IMR-90 (cell line): ENCODE measurements around the gene ZSWIM3. TPM values are rescaled to one million over a fixed set of nuclear protein-coding genes. Genes with fewer than 3 reads are reported as not detected.

Experiments used
- ATAC-seq: fragments of 200-7000 bp; cut with Tn5 transposase; 2 replicates; pipeline ENCODE4 v1.9.1; 2020; ENCODE audit warnings: low read depth, mild to moderate bottlenecking, moderate library complexity
- BruUV-seq: library from RNA; stranded (reverse); fragments of 400-500 nt; replicated peaks from 2 replicates; lab custom pipeline; 2021; lab: Mats Ljungman, UMichigan
- CTCF ChIA-PET: fragments of 300-600 bp; formaldehyde crosslinking; extraction: SDS; loops from one replicate; lab custom pipeline; 2021; ENCODE audit warnings: antibody characterized with exemption; lab: Yijun Ruan, JAX
- POLR2A ChIA-PET: fragments of 300-600 bp; sonication (Branson Sonifier 250); formaldehyde crosslinking; loops from one replicate; lab custom pipeline; 2022; ENCODE audit warnings: antibody characterized with exemption; ENCODE audit not compliant: unreplicated experiment; lab: Charles Lee
- DNase-seq: peaks from one replicate; pipeline ENCODE4 v3.0.0; 2013
- H2AFZ ChIP-seq: replicated peaks from 2 replicates; pipeline ENCODE3; 2013; ENCODE audit warnings: low read length, mild to moderate bottlenecking; ENCODE audit not compliant: poor library complexity
- H2AK5ac ChIP-seq: 2 replicates; pipeline ENCODE4 v1.6.1; 2013; ENCODE audit warnings: low read depth, low read length, inconsistent platforms
- H2AK9ac ChIP-seq: replicated peaks from 2 replicates; pipeline ENCODE3; 2013; ENCODE audit warnings: mild to moderate bottlenecking, low read depth, low read length, moderate library complexity; ENCODE audit not compliant: poor library complexity
- H2BK120ac ChIP-seq: 2 replicates; pipeline ENCODE4 v1.6.1; 2013; ENCODE audit warnings: low read depth, low read length, inconsistent platforms
- H2BK15ac ChIP-seq: 3 replicates; pipeline ENCODE4 v1.6.1; 2013; ENCODE audit warnings: low read depth, low read length, inconsistent platforms
- H2BK20ac ChIP-seq: 2 replicates; pipeline ENCODE4 v1.6.1; 2013; ENCODE audit warnings: low read depth, mild to moderate bottlenecking, inconsistent platforms, low read length, moderate library complexity
- H2BK5ac ChIP-seq: 2 replicates; pipeline ENCODE4 v1.6.1; 2013; ENCODE audit warnings: mild to moderate bottlenecking, low read depth, low read length, inconsistent platforms; ENCODE audit not compliant: poor library complexity, severe bottlenecking
- H3K14ac ChIP-seq: replicated peaks from 2 replicates; pipeline ENCODE4 v1.6.1; 2013; ENCODE audit warnings: low read depth, low read length, inconsistent platforms
- H3K18ac ChIP-seq: 2 replicates; pipeline ENCODE4 v1.6.1; 2013; ENCODE audit warnings: low read depth, low read length, control low read depth
- H3K23ac ChIP-seq: 2 replicates; pipeline ENCODE4 v1.6.1; 2013; ENCODE audit warnings: low read depth, low read length, inconsistent platforms
- H3K27ac ChIP-seq: 2 replicates; pipeline ENCODE4 v1.5.1; 2013; ENCODE audit warnings: mild to moderate bottlenecking, control low read depth, low read length; ENCODE audit not compliant: insufficient read depth
- H3K27me3 ChIP-seq: 2 replicates; pipeline ENCODE4 v1.6.1; 2013; ENCODE audit warnings: low read length; ENCODE audit not compliant: control insufficient read depth, insufficient read depth
- H3K36me3 ChIP-seq: 2 replicates; pipeline ENCODE4 v1.6.1; 2013; ENCODE audit warnings: low read length, mixed read lengths; ENCODE audit not compliant: control insufficient read depth, insufficient read depth
- H3K4ac ChIP-seq: 2 replicates; pipeline ENCODE4 v1.6.1; 2013; ENCODE audit warnings: low read depth, low read length, inconsistent platforms
- H3K4me1 ChIP-seq: 2 replicates; pipeline ENCODE4 v1.6.1; 2013; ENCODE audit warnings: low read length, mixed read lengths; ENCODE audit not compliant: control insufficient read depth, insufficient read depth
- H3K4me2 ChIP-seq: 2 replicates; pipeline ENCODE4 v1.6.1; 2013; ENCODE audit warnings: low read depth, mild to moderate bottlenecking, control low read depth, low read length, moderate library complexity
- H3K4me3 ChIP-seq: 2 replicates; pipeline ENCODE4 v1.5.1; 2013; ENCODE audit warnings: low read depth, mild to moderate bottlenecking, control low read depth, low read length, moderate library complexity; ENCODE audit not compliant: insufficient read depth
- H3K56ac ChIP-seq: 2 replicates; pipeline ENCODE4 v1.6.1; 2013; ENCODE audit warnings: low read length, inconsistent platforms; ENCODE audit not compliant: insufficient read depth; ENCODE audit errors: extremely low read depth
- H3K79me1 ChIP-seq, 2 experiments: 2 replicates each; pipeline ENCODE4 v1.6.1; 2013; ENCODE audit warnings: low read length in 2 of 2, inconsistent platforms in 1 of 2, low read depth in 1 of 2
- H3K9ac ChIP-seq: 2 replicates; pipeline ENCODE4 v1.6.1; 2013; ENCODE audit warnings: low read depth, low read length, control low read depth
- H3K9me1 ChIP-seq: 2 replicates; pipeline ENCODE4 v1.6.1; 2013; ENCODE audit warnings: low read length, inconsistent platforms; ENCODE audit not compliant: insufficient read depth
- H3K9me3 ChIP-seq: 2 replicates; pipeline ENCODE4 v1.6.1; 2013; ENCODE audit warnings: low read length; ENCODE audit not compliant: control insufficient read depth, insufficient read depth
- H4K20me1 ChIP-seq: 2 replicates; pipeline ENCODE4 v1.6.1; 2013; ENCODE audit warnings: low read length, inconsistent platforms; ENCODE audit not compliant: insufficient read depth
- H4K5ac ChIP-seq: 2 replicates; pipeline ENCODE4 v1.6.1; 2013; ENCODE audit warnings: mild to moderate bottlenecking, low read depth, low read length, control low read depth
- H4K8ac ChIP-seq, 2 experiments: 2 replicates each; pipeline ENCODE4 v1.6.1; 2013; ENCODE audit warnings: low read depth in 2 of 2, low read length in 2 of 2, control low read depth in 1 of 2, inconsistent platforms in 1 of 2
- H4K91ac ChIP-seq: 2 replicates; pipeline ENCODE4 v1.6.1; 2013; ENCODE audit warnings: low read depth, low read length, inconsistent platforms; ENCODE audit not compliant: insufficient read depth
- BHLHE40 ChIP-seq: fragments of 150-350 bp; IDR thresholded peaks from 2 replicates; pipeline ENCODE4 v1.6.1; 2016; ENCODE audit warnings: mild to moderate bottlenecking, low read depth, low read length
- CEBPB ChIP-seq: IDR thresholded peaks from 2 replicates; pipeline ENCODE4 v1.6.1; 2012; ENCODE audit warnings: low read depth, low read length, improper control_type of control experiment
- CHD1 ChIP-seq: IDR thresholded peaks from 2 replicates; pipeline ENCODE4 v1.6.1; 2012; ENCODE audit warnings: low read depth, low read length, improper control_type of control experiment
- CTCF ChIP-seq: conservative IDR thresholded peaks from 2 replicates; pipeline ENCODE4 v1.5.1; 2012; ENCODE audit warnings: mild to moderate bottlenecking, low read depth, low read length, improper control_type of control experiment
- ELK1 ChIP-seq: fragments of 150-350 bp; IDR thresholded peaks from 2 replicates; pipeline ENCODE4 v1.6.1; 2016; ENCODE audit warnings: low read depth, mild to moderate bottlenecking, low read length, moderate library complexity, borderline replicate concordance
- FOS ChIP-seq: fragments of 150-350 bp; IDR thresholded peaks from 2 replicates; pipeline ENCODE4 v1.6.1; 2016; ENCODE audit warnings: low read depth, low read length
- MAFK ChIP-seq: IDR thresholded peaks from 2 replicates; pipeline ENCODE4 v1.6.1; 2012; ENCODE audit warnings: low read depth, low read length, improper control_type of control experiment
- MAZ ChIP-seq: IDR thresholded peaks from 2 replicates; pipeline ENCODE4 v1.6.1; 2012; ENCODE audit warnings: low read depth, mild to moderate bottlenecking, low read length, improper control_type of control experiment, moderate library complexity, borderline replicate concordance
- MXI1 ChIP-seq: IDR thresholded peaks from 2 replicates; pipeline ENCODE4 v1.6.1; 2012; ENCODE audit warnings: low read depth, mild to moderate bottlenecking, low read length, moderate library complexity, borderline replicate concordance
- NFE2L2 ChIP-seq: fragments of 150-350 bp; IDR thresholded peaks from 2 replicates; pipeline ENCODE4 v1.6.1; 2016; ENCODE audit warnings: low read depth, mild to moderate bottlenecking, low read length
- POLR2A ChIP-seq: IDR thresholded peaks from 2 replicates; pipeline ENCODE4 v1.6.1; 2012; ENCODE audit warnings: mild to moderate bottlenecking, low read depth, low read length
- RAD21 ChIP-seq: IDR thresholded peaks from 2 replicates; pipeline ENCODE4 v1.6.1; 2012; ENCODE audit warnings: low read length, improper control_type of control experiment
- RCOR1 ChIP-seq: IDR thresholded peaks from 2 replicates; pipeline ENCODE4 v1.6.1; 2012; ENCODE audit warnings: mild to moderate bottlenecking, low read length, improper control_type of control experiment; ENCODE audit not compliant: insufficient replicate concordance
- RFX5 ChIP-seq: IDR thresholded peaks from 2 replicates; pipeline ENCODE4 v1.8.0; 2012; ENCODE audit warnings: low read depth, mild to moderate bottlenecking, low read length, moderate library complexity
- SMC3 ChIP-seq: fragments of 150-350 bp; IDR thresholded peaks from 2 replicates; pipeline ENCODE4 v1.6.1; 2016; ENCODE audit warnings: low read depth, mild to moderate bottlenecking, antibody characterized with exemption, low read length, moderate library complexity
- WGBS, 2 experiments: methylation state at CpG; one replicate each; pipeline versions ENCODE4 v1.1.5 to v1.1.7; 2013; ENCODE audit warnings: missing lambda C conversion rate in 2 of 2; ENCODE audit not compliant: insufficient read length in 1 of 2; ENCODE audit errors: extremely low coverage in 2 of 2; 5-methylcytosine and 5-hydroxymethylcytosine counted together
- dilution Hi-C: fragments of 300-500 bp; cut with HindIII; formaldehyde crosslinking; loops from one replicate; pipeline ENCODE4 v1.14.3; 2018; ENCODE audit warnings: low sequenced_read_pairs; ENCODE audit not compliant: unreplicated experiment
- in situ Hi-C: fragments of 300-500 bp; cut with MboI; formaldehyde crosslinking; loops from 3 replicates; pipeline ENCODE4 v1.14.3; 2019; ENCODE audit warnings: low sequenced_read_pairs, inconsistent platforms, mixed read lengths
- intact Hi-C: fragments of 100-400 bp; cut with micrococcal nuclease; formaldehyde crosslinking; loops from 2 replicates; pipeline ENCODE4 v1.10.0; 2022
- polyA plus RNA-seq, 3 experiments: library from polyadenylated mRNA; depleted of rRNA; stranded (reverse); fragments of >200 nt; gene quantifications; 2 replicates each; pipeline ENCODE4 v1.2.3, GENCODE V29; 2012; ENCODE audit warnings: low replicate concordance in 1 of 3
- total RNA-seq: library from RNA; depleted of rRNA; stranded (reverse); fragments of >200 nt; gene quantifications from 2 replicates; pipeline ENCODE4 v1.2.3, GENCODE V29; 2012

ZSWIM3 gene
- total and polyA plus RNA-seq, 2 of the 4 experiments (the other 2 are of a cell fraction): 3.3 to 8.6 TPM

GRCh38 chr20:45925821-45926506 is 68.5 kb downstream of the ZSWIM3 start:
- intact Hi-C loops (no loop called here), in situ Hi-C loops (no loop called here), dilution Hi-C loops (no loop called here)
- peaks cover 11% of the 10 kb centered on the region; the same call in 1 of the 2 replicates for H3K4me1 ChIP-seq
- DNase-seq: no peak
- H2BK120ac ChIP-seq: no peak overlapping the region
- H3K27me3 ChIP-seq: no peaks in the 10 kb centered on the region
- no peak overlapping the region for H3K56ac ChIP-seq
- H4K20me1 ChIP-seq: peaks cover 4% of the 10 kb centered on the region
- no peak overlapping the region for H3K9ac ChIP-seq
- no peak overlapping the region for H2AFZ ChIP-seq
- no peak overlapping the region for H2BK20ac ChIP-seq
- no peak overlapping the region for H3K18ac ChIP-seq
- no peak overlapping the region for H3K23ac ChIP-seq
- H3K4me3 ChIP-seq: no peak overlapping the region
- no peak overlapping the region for H4K91ac ChIP-seq
- no peak overlapping the region for H3K27ac ChIP-seq
- ChIA-PET POLR2A (interaction anchor here (0.6 kb wide), 1 partner anchor 16 kb away, joined by 4 read pairs; no protein-coding TSS in a partner anchor), CTCF (interaction anchor here (1.0 kb wide), 1 partner anchor 11 kb away, joined by 4 read pairs; no protein-coding TSS in a partner anchor)
- BruUV-seq: no TSS peak
- H4K8ac ChIP-seq: no peak overlapping the region
- no peak overlapping the region for H2AK9ac ChIP-seq
- H3K9me3 ChIP-seq: no peaks in the 10 kb centered on the region
- H2BK5ac ChIP-seq: no peak overlapping the region
- no CpG with 5 or more reads among the region's 9 CpGs for WGBS, 2 experiments
- peaks cover under 1 to 9% of the 10 kb centered on the region in 2 experiments for H3K79me1 ChIP-seq
- H3K14ac ChIP-seq: no peak overlapping the region
- H3K36me3 ChIP-seq: no peaks in the 10 kb centered on the region
- no peak; the same call in 1 of the 2 replicates for ATAC-seq
- no peaks in the 10 kb centered on the region; the same call in 1 of the 2 replicates for H3K9me1 ChIP-seq
- no peak overlapping the region for H3K4me2 ChIP-seq
- H4K5ac ChIP-seq: no peak overlapping the region
- no peak overlapping the region for H2BK15ac ChIP-seq
- no peak overlapping the region for H2AK5ac ChIP-seq
- H3K4ac ChIP-seq: no peak overlapping the region
- no peak for TF ChIP-seq POLR2A
- no peak for TF ChIP-seq MAFK
- no peak for TF ChIP-seq RCOR1
- no peak for TF ChIP-seq MXI1
- no peak for TF ChIP-seq ELK1
- no peak for TF ChIP-seq FOS
- no peak for TF ChIP-seq BHLHE40
- no peak for TF ChIP-seq MAZ
- TF ChIP-seq CEBPB: no peak
- TF ChIP-seq SMC3: no peak
- TF ChIP-seq CHD1: no peak
- no peak for TF ChIP-seq RFX5
- no peak for TF ChIP-seq NFE2L2
- TF ChIP-seq RAD21: no peak
- no peak for TF ChIP-seq CTCF
